K562 (cell line): ENCODE data around the gene PSORS1C1. TPM values are rescaled to one million over a fixed set of nuclear protein-coding genes. Genes with fewer than 3 reads are reported as not detected.
A peak's percentile ranks its signal among the peaks of the same experiment; 100 is the strongest.

Source experiments
- E2F3 ChIP-seq: fragments of 250-450 bp; sonication (Bioruptor Pico); IDR thresholded peaks from 2 replicates; pipeline ENCODE4 v1.4.0; 2020; ENCODE audit warnings: mild to moderate bottlenecking
- HNRNPL ChIP-seq: fragments of 200-400 bp; formaldehyde crosslinking; IDR thresholded peaks from 2 replicates; pipeline ENCODE4 v1.6.1; 2017; ENCODE audit warnings: low read depth, mild to moderate bottlenecking, low read length
- LCOR ChIP-seq: sonication (generic); formaldehyde crosslinking; IDR thresholded peaks from 2 replicates; pipeline ENCODE4 v1.8.0; 2022; ENCODE audit warnings: mild to moderate bottlenecking, missing genetic modification reagents
- NBN ChIP-seq: fragments of 450-650 bp; IDR thresholded peaks from 2 replicates; pipeline ENCODE4 v1.6.1; 2016; ENCODE audit warnings: low read depth, mild to moderate bottlenecking
- PCBP2 ChIP-seq: fragments of 200-400 bp; formaldehyde crosslinking; IDR thresholded peaks from 2 replicates; pipeline ENCODE4 v1.6.1; 2018; ENCODE audit warnings: low read length, low read depth, mild to moderate bottlenecking, moderate library complexity; ENCODE audit not compliant: poor library complexity, severe bottlenecking
- RBM14 ChIP-seq: fragments of 200-400 bp; formaldehyde crosslinking; IDR thresholded peaks from 2 replicates; pipeline ENCODE4 v1.6.1; 2018; ENCODE audit warnings: low read depth, mild to moderate bottlenecking, low read length, moderate library complexity, borderline replicate concordance; ENCODE audit not compliant: insufficient read depth
- RBM17 ChIP-seq: fragments of 200-400 bp; formaldehyde crosslinking; IDR thresholded peaks from 2 replicates; pipeline ENCODE4 v1.6.1; 2017; ENCODE audit warnings: low read depth, mild to moderate bottlenecking, low read length, borderline replicate concordance
- SAFB ChIP-seq: fragments of 200-400 bp; formaldehyde crosslinking; IDR thresholded peaks from 2 replicates; pipeline ENCODE4 v1.6.1; 2017; ENCODE audit warnings: low read depth, low read length, borderline replicate concordance
- TRIM24 ChIP-seq, 2 experiments: fragments of 450-650 bp; IDR thresholded peaks; 2 replicates each; pipeline ENCODE4 v1.6.1; 2016
- ZBTB8A ChIP-seq: fragments of 450-650 bp; IDR thresholded peaks from 2 replicates; pipeline ENCODE4 v1.6.1; 2018; ENCODE audit warnings: mild to moderate bottlenecking, moderate library complexity; ENCODE audit not compliant: partially characterized antibody
- polyA plus RNA-seq, 8 experiments: library from polyadenylated mRNA; depleted of rRNA in 4 of 8; stranded (reverse) in 5 of 8; unstranded in 3 of 8; fragments of >200 nt; fragmentation: Nextera tagmentation in 2 of 8; fragmentation: Illumina TruSeq in 1 of 8; extraction: Ambion mirVana in 2 of 8; extraction: Trizol in 1 of 8; gene quantifications; 2 replicates each; pipeline versions ENCODE4 v1.2.1 to v1.2.3, GENCODE V29; 2011 to 2014; ENCODE audit warnings: inconsistent platforms in 1 of 8, missing spikeins in 1 of 8
- total RNA-seq, 7 experiments: library from RNA; depleted of rRNA in 6 of 7; stranded (reverse); fragments of >200 nt in 6 of 7; fragmentation: Illumina TruSeq in 2 of 7; extraction: Trizol in 2 of 7; gene quantifications; 2 replicates each; pipeline versions ENCODE4 v1.2.1 to v1.2.3, GENCODE V29; 2011 to 2021; ENCODE audit warnings: low replicate concordance in 1 of 7
- TF ChIP-seq, protein P1 (sequence below): fragments of 450-650 bp; IDR thresholded peaks from 2 replicates; pipeline ENCODE4 v1.6.1; 2016; ENCODE audit warnings: mild to moderate bottlenecking, moderate library complexity
- TF ChIP-seq, protein P2 (sequence below): fragments of 450-650 bp; formaldehyde crosslinking; IDR thresholded peaks from 2 replicates; pipeline ENCODE4 v1.4.0; 2022; ENCODE audit warnings: missing genetic modification characterization
- TF ChIP-seq, protein P3 (sequence below): fragments of 250-450 bp; sonication (Bioruptor Pico); IDR thresholded peaks from 2 replicates; pipeline ENCODE4 v1.8.0; 2022; ENCODE audit warnings: moderate library complexity, mild to moderate bottlenecking, inconsistent platforms

The PSORS1C1 gene
- total and polyA plus RNA-seq, 9 of the 15 experiments (the other 6 are each of a cell fraction or from before 2014, with no cell fraction given): 0.11 TPM; not detected in 8

DNA sequence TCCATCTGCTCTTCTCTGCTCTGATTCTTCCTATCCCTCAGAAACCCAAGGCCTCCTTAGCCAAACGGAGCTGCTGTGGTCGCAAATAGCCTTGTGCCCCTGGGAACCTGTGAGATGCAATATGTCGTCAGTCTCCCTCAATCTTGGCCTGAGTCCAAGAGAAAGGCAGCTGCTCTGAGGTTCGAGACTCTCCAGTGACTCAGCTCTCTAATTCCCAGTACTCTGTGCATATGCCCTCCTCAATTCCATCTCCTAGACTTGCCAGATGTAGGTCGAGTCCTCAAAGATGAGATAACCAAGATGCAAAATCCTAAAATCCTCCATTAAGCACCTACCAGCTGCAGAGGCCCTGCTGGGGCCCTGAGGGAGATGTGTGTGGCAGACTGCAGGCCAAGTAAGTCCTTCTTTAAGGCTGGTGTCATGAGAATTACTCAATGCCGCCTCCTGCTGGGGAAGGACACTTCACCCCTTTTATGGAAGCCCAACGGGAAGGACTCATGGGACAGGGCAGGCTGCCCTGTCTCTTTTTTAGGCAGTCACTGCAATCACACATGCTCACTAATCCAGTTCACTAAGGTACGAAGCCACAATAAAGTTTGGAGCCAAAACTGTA, 30.8 kb upstream of the PSORS1C1 start (continued):
- TF ChIP-seq NBN (peak; percentile 75), ZBTB8A (no peak), SAFB (no peak), RBM17 (no peak), TRIM24 (IDR thresholded peaks at IDR 0.05) (peak in 1 of 2 experiments; percentile 41; a peak in 1 of 4 replicates), HNRNPL (no peak), PCBP2 (no peak), RBM14 (no peak), E2F3 (CRISPR knock-in tag) (no peak), LCOR (CRISPR knock-in tag) (no peak)
- TF ChIP-seq, protein P1, sequence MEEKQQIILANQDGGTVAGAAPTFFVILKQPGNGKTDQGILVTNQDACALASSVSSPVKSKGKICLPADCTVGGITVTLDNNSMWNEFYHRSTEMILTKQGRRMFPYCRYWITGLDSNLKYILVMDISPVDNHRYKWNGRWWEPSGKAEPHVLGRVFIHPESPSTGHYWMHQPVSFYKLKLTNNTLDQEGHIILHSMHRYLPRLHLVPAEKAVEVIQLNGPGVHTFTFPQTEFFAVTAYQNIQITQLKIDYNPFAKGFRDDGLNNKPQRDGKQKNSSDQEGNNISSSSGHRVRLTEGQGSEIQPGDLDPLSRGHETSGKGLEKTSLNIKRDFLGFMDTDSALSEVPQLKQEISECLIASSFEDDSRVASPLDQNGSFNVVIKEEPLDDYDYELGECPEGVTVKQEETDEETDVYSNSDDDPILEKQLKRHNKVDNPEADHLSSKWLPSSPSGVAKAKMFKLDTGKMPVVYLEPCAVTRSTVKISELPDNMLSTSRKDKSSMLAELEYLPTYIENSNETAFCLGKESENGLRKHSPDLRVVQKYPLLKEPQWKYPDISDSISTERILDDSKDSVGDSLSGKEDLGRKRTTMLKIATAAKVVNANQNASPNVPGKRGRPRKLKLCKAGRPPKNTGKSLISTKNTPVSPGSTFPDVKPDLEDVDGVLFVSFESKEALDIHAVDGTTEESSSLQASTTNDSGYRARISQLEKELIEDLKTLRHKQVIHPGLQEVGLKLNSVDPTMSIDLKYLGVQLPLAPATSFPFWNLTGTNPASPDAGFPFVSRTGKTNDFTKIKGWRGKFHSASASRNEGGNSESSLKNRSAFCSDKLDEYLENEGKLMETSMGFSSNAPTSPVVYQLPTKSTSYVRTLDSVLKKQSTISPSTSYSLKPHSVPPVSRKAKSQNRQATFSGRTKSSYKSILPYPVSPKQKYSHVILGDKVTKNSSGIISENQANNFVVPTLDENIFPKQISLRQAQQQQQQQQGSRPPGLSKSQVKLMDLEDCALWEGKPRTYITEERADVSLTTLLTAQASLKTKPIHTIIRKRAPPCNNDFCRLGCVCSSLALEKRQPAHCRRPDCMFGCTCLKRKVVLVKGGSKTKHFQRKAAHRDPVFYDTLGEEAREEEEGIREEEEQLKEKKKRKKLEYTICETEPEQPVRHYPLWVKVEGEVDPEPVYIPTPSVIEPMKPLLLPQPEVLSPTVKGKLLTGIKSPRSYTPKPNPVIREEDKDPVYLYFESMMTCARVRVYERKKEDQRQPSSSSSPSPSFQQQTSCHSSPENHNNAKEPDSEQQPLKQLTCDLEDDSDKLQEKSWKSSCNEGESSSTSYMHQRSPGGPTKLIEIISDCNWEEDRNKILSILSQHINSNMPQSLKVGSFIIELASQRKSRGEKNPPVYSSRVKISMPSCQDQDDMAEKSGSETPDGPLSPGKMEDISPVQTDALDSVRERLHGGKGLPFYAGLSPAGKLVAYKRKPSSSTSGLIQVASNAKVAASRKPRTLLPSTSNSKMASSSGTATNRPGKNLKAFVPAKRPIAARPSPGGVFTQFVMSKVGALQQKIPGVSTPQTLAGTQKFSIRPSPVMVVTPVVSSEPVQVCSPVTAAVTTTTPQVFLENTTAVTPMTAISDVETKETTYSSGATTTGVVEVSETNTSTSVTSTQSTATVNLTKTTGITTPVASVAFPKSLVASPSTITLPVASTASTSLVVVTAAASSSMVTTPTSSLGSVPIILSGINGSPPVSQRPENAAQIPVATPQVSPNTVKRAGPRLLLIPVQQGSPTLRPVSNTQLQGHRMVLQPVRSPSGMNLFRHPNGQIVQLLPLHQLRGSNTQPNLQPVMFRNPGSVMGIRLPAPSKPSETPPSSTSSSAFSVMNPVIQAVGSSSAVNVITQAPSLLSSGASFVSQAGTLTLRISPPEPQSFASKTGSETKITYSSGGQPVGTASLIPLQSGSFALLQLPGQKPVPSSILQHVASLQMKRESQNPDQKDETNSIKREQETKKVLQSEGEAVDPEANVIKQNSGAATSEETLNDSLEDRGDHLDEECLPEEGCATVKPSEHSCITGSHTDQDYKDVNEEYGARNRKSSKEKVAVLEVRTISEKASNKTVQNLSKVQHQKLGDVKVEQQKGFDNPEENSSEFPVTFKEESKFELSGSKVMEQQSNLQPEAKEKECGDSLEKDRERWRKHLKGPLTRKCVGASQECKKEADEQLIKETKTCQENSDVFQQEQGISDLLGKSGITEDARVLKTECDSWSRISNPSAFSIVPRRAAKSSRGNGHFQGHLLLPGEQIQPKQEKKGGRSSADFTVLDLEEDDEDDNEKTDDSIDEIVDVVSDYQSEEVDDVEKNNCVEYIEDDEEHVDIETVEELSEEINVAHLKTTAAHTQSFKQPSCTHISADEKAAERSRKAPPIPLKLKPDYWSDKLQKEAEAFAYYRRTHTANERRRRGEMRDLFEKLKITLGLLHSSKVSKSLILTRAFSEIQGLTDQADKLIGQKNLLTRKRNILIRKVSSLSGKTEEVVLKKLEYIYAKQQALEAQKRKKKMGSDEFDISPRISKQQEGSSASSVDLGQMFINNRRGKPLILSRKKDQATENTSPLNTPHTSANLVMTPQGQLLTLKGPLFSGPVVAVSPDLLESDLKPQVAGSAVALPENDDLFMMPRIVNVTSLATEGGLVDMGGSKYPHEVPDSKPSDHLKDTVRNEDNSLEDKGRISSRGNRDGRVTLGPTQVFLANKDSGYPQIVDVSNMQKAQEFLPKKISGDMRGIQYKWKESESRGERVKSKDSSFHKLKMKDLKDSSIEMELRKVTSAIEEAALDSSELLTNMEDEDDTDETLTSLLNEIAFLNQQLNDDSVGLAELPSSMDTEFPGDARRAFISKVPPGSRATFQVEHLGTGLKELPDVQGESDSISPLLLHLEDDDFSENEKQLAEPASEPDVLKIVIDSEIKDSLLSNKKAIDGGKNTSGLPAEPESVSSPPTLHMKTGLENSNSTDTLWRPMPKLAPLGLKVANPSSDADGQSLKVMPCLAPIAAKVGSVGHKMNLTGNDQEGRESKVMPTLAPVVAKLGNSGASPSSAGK: 0 out of 2 replicates have a peak, but pooled peaks have one; percentile 28
- TF ChIP-seq, protein P2, sequence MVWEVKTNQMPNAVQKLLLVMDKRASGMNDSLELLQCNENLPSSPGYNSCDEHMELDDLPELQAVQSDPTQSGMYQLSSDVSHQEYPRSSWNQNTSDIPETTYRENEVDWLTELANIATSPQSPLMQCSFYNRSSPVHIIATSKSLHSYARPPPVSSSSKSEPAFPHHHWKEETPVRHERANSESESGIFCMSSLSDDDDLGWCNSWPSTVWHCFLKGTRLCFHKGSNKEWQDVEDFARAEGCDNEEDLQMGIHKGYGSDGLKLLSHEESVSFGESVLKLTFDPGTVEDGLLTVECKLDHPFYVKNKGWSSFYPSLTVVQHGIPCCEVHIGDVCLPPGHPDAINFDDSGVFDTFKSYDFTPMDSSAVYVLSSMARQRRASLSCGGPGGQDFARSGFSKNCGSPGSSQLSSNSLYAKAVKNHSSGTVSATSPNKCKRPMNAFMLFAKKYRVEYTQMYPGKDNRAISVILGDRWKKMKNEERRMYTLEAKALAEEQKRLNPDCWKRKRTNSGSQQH (CRISPR knock-in tag): no peak
- TF ChIP-seq, protein P3, sequence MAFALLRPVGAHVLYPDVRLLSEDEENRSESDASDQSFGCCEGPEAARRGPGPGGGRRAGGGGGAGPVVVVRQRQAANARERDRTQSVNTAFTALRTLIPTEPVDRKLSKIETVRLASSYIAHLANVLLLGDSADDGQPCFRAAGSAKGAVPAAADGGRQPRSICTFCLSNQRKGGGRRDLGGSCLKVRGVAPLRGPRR (CRISPR knock-in tag): no peak
